ENCODE results near the gene PAQR9.

GRCh38 chr3:142972092-142972753 is 8.7 kb upstream of the PAQR9 start:
- TF ChIP-seq TAF1 (IDR thresholded peaks at IDR 0.05; ENCODE audit: low read depth, low read length) (no peak), POLR2AphosphoS5 (IDR thresholded peaks at IDR 0.05; ENCODE audit: low read depth, low read length) (no peak), POLR2A (IDR thresholded peaks at IDR 0.05; ENCODE audit: low read depth, low read length) (no peak), SPI1 (IDR thresholded peaks at IDR 0.05; ENCODE audit: low read depth, low read length) (no peak), POU2F2 (IDR thresholded peaks at IDR 0.05; ENCODE audit: low read depth, low read length) (no peak)

Data from GM12891 (cell line).